ENCODE results near the gene ZDHHC4. TPM values are rescaled to one million over a fixed set of nuclear protein-coding genes. Genes with fewer than 3 reads are reported as not detected.

The ZDHHC4 gene
- 10 to 100 TPM; 28.4 to 42.1 (median 36.0) TPM for total RNA-seq
- polyA plus RNA-seq: 10 to 100 TPM; 33.1 to 43.4 TPM

DNA sequence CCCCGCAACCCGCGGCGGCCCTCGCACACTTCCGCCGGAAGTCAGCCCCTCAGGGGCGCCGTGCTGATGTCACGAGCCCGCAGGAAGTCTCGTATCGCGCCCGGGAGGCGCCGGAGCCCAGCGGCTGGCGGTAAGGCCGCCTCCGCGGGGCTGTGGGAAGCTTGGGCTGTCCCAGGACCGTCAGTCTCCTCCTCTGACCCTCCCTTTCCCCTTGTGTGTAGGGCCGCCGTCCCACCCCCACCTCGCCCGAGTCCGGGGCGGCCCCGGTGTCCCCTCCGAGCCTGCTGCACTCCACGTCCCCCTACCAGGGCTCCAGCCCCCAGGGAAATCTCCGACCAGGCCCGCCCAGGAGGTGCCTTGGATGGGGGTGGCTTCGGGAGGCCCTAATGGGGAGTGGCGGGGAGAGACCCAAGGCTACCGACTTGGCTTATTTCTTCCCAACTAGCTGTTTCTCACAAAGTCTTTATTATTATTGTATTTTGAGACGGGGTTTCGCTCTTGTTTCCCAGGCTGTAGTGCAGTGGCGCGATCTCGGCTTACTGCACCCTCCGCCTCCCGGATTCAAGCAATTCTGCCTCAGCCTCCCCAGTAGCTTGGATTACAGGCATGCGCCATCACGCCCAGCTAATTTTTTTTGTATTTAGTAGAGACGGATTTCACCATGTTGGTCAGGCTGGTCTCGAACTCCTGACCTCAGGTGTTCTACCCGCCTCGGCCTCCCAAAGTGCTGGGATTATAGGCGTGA is at the start of gene ZDHHC4:
Gene ZDHHC4 (plus strand): TSS at position 86 of the 745 bp plus-strand sequence. CDS start 3,108 bp downstream, outside the sequence.
- Histone ChIP-seq H3K4me3 (peak within 1 kb of the TSS; percentile 47 to 76 (median 69)), H3K27ac (peak within 1 kb of the TSS; percentile 79 to 96 (median 88)), H3K4me1 (peaks cover 0 to 4% (median 0%) of the 10 kb centered on the region in 3 donors), H3K36me3 (peaks cover 0 to 7% (median 5%) of the 10 kb centered on the region in 3 donors), H3K27me3 (no peaks in the 10 kb centered on the region), H3K9me3 (no peaks in the 10 kb centered on the region)
- 10 to 15% methylated on average over 49 to 51 of the region's 51 CpGs for WGBS, 2 donors
- intact Hi-C loops (cut with DNase I): no loop called here
- FAIRE-seq (no peak), ATAC-seq (peak; percentile 97 to 100 (median 98)), DNase-seq (peak; percentile 80 to 95 (median 86))
- TF ChIP-seq, protein P1, sequence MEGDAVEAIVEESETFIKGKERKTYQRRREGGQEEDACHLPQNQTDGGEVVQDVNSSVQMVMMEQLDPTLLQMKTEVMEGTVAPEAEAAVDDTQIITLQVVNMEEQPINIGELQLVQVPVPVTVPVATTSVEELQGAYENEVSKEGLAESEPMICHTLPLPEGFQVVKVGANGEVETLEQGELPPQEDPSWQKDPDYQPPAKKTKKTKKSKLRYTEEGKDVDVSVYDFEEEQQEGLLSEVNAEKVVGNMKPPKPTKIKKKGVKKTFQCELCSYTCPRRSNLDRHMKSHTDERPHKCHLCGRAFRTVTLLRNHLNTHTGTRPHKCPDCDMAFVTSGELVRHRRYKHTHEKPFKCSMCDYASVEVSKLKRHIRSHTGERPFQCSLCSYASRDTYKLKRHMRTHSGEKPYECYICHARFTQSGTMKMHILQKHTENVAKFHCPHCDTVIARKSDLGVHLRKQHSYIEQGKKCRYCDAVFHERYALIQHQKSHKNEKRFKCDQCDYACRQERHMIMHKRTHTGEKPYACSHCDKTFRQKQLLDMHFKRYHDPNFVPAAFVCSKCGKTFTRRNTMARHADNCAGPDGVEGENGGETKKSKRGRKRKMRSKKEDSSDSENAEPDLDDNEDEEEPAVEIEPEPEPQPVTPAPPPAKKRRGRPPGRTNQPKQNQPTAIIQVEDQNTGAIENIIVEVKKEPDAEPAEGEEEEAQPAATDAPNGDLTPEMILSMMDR (IDR thresholded peaks at IDR 0.05): no peak

DNA sequence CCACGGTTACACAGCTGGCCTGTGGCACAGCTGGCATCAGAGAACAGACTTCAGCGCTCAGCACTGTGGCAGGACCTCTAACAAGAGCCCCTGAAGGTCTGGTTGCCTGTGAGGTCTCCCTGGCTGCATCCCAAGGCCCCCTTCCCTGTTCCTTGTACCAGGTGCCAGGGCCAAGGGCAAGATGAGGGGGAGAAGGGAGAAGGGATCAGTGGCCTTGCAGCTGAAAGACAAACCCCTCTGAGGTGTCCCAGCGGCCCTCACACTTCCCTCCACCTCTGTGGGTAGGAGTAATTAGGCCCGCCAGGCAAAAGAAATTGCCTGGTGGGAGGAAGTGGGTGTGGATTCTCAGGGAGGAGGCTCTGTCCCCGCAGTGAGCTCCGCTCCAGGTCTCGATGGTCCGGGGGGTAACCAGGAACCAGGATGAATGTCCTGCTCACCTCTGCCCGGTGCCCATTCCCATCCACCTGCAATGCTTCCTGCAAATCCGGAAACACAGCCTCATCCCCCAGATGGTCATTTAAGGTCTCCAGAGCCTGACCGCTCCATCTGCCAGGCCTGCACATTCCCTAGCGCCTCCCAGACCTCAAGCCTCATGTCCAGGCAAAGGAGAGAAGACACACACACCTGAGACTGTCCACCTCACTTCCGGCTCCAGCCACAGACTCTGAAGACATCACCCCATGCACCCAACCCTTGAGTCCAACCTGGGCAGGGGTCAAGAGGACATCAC is 48.7 kb upstream of the ZDHHC4 start:
- H3K27ac ChIP-seq: no peak overlapping the region
- FAIRE-seq (no peak), ATAC-seq (no peak), DNase-seq (no peak)
- TF ChIP-seq, protein P1 (IDR thresholded peaks at IDR 0.05): no peak
- H3K27me3 ChIP-seq: peaks cover 0 to 10% (median 1%) of the 10 kb centered on the region in 4 donors
- no peaks in the 10 kb centered on the region for H3K36me3 ChIP-seq
- peaks cover 0 to 4% (median 4%) of the 10 kb centered on the region in 3 donors for H3K4me1 ChIP-seq
- no peaks in the 10 kb centered on the region for H3K9me3 ChIP-seq
- intact Hi-C loops (cut with DNase I): no loop called here
- H3K4me3 ChIP-seq: no peak overlapping the region
- WGBS, 2 donors: 57 to 68% methylated on average over 13 of the region's 13 CpGs

DNA sequence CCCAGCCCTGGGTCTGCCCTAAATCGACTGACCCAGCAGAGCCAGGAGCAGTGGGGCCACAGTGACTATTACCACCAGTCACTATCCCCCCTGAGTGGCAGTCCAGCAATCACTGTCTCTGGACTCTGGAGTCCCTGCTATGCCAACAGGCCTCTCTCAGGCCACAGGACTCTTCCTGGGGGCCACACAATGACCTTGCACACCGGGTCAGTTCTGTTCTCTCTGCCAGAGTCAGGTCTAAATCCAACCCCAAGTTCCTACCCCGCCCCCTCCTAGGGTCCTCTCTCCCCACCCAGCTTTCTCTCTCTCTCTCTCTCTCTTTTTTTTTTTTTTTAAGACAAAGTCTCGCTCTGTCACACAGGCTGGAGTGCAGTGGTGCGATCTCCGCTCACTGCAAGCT is 47.6 kb upstream of the ZDHHC4 start:
- Histone ChIP-seq H3K4me3 (no peak overlapping the region), H3K36me3 (no peaks in the 10 kb centered on the region), H3K9me3 (no peaks in the 10 kb centered on the region), H3K4me1 (peaks cover 0 to 4% (median 4%) of the 10 kb centered on the region in 3 donors), H3K27ac (no peak overlapping the region), H3K27me3 (peaks cover 0 to 10% (median 1%) of the 10 kb centered on the region in 4 donors)
- DNase-seq (no peak), FAIRE-seq (no peak), ATAC-seq (no peak)
- TF ChIP-seq, protein P1 (IDR thresholded peaks at IDR 0.05): no peak
- WGBS, 2 donors: 48 to 66% methylated on average over 6 of the region's 6 CpGs
- intact Hi-C loops (cut with DNase I): no loop called here

DNA sequence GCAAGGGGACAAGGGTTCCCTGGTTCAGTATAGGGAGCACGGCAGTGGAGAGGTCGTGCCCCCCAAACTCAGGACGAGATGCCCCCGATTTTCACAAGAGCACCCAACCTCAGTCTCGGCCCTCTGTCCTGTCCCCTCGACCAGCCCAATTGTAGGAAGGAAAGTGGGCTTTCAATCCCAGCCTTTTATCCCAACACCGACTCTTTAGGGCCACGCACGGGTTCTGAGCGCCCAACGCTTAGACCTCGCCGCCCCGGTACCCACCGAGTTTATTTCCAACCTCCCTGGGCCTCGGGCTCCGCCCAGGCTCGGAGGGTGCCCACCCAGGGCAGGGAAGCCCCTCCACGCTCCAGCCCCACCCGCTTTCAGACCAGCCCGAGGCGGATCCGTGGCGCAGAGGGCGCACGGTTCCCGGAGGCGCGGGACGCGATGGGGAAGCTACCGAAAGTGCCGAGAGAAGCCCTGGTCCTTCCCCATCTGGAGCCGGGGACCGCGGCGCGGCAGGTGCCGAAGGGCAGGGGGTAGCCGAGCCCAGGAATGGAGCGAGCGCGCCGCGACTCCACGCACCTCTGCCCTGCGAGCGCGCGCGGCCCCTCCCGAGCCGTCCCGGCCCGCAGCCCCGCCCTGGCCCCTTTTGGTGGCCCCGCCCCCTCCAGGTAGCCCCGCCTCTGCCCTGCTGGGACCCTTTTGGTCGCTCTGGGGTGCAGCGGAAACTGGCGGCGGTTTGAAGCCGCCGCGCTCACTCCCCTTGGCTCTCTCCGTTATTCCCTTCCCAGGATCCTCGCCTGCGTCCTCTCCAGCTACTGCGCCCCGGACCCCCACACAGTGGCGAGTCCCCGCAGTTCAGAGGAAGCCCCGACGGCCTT is 46.4 kb upstream of the ZDHHC4 start:
- H3K4me3 ChIP-seq: peak overlapping the region in 2 of 4 donors; percentile 9 to 30
- no peak for FAIRE-seq

More for the DNA sequence above, 46.4 kb upstream of the ZDHHC4 start:
- TF ChIP-seq, protein P1 (IDR thresholded peaks at IDR 0.05): no peak
- ATAC-seq (peak in 2 of 4 donors; percentile 18 to 68), DNase-seq (no peak)
- no peaks in the 10 kb centered on the region for H3K9me3 ChIP-seq
- 1% methylated on average over 65 to 74 of the region's 74 CpGs for WGBS, 2 donors
- peaks cover 0 to 10% (median 1%) of the 10 kb centered on the region in 4 donors for H3K27me3 ChIP-seq
- no peaks in the 10 kb centered on the region for H3K36me3 ChIP-seq
- intact Hi-C loops (cut with DNase I): no loop called here
- no peak overlapping the region for H3K27ac ChIP-seq
- H3K4me1 ChIP-seq: peaks cover 0 to 4% (median 4%) of the 10 kb centered on the region in 3 donors
